Measurements from ENCODE around the gene DNMT3A. TPM values are rescaled to one million over a fixed set of nuclear protein-coding genes. Genes with fewer than 3 reads are reported as not detected.

The DNMT3A gene
- total and polyA plus RNA-seq, 4 donors = 33.7 to 52.3 (median 43.0) TPM

DNA sequence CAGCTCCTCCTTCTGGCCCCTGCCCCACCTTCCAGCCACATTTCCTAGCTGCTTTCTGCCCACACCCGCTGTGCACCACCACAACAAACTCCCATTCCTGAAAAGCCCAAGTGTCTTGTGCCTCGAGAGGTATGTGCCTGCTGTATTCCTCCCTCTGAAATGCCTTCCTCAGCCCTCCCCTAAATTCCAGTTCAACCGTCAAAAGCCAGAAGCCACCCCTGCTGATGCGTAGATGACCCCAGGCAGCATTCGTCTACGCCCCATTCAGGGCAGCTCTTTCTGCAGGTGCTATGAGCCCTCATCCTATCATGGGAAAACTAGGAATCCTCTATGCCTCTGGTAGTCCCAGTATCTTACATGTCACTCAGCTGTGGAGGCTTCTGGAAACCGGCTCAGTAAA, 71.7 kb downstream of the DNMT3A start:
- H3K36me3 ChIP-seq (ENCODE audit: control insufficient read depth, insufficient read depth, low read length) = peaks cover 69% of the 10 kb centered on the region
- H3K27me3 ChIP-seq (ENCODE audit: control insufficient read depth, insufficient read depth, low read length) = no peaks in the 10 kb centered on the region
- no peak for DNase-seq (ENCODE audit: low read depth in 4 of 6, low spot score in 6 of 6)
- H3K27ac ChIP-seq (ENCODE audit: low read depth, low read length) = no peak overlapping the region
- H3K4me1 ChIP-seq (ENCODE audit: control insufficient read depth, insufficient read depth, low read length) = peaks cover 17% of the 10 kb centered on the region
- H3K9me3 ChIP-seq (ENCODE audit: control insufficient read depth, insufficient read depth, low read length) = no peaks in the 10 kb centered on the region
- H3K4me3 ChIP-seq (ENCODE audit: low read depth, low read length) = no peak overlapping the region
- WGBS (ENCODE audit: insufficient coverage) = 59% methylated on average over 7 of the region's 7 CpGs

DNA sequence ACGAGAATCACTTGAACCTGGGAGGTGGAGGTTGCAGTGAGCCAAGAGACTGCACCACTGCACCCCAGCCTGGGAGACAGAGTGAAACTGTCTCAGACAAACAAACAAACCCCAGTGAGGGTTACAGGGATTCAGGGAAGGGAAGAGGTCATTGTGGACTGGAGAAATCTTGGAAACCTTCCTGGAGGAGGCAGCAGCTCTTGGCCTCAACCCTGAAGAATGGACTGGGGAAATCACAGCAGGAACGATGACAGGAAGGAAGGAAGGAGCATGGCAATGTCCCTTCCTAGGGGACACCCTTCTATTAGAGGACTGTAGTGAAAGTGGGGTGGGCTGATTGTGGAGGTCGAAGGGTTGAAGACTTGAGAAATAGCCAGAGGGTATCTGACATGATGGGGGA, 72.5 kb downstream of the DNMT3A start:
- H3K36me3 ChIP-seq (ENCODE audit: control insufficient read depth, insufficient read depth, low read length) = peaks cover 66% of the 10 kb centered on the region
- no peak overlapping the region for H3K27ac ChIP-seq (ENCODE audit: low read depth, low read length)
- no peak for DNase-seq (ENCODE audit: low read depth in 4 of 6, low spot score in 6 of 6)
- H3K9me3 ChIP-seq (ENCODE audit: control insufficient read depth, insufficient read depth, low read length) = no peaks in the 10 kb centered on the region
- WGBS (ENCODE audit: insufficient coverage) = 92% methylated on average over 3 of the region's 3 CpGs
- no peaks in the 10 kb centered on the region for H3K27me3 ChIP-seq (ENCODE audit: control insufficient read depth, insufficient read depth, low read length)
- H3K4me1 ChIP-seq (ENCODE audit: control insufficient read depth, insufficient read depth, low read length) = peaks cover 14% of the 10 kb centered on the region
- H3K4me3 ChIP-seq (ENCODE audit: low read depth, low read length) = no peak overlapping the region

DNA sequence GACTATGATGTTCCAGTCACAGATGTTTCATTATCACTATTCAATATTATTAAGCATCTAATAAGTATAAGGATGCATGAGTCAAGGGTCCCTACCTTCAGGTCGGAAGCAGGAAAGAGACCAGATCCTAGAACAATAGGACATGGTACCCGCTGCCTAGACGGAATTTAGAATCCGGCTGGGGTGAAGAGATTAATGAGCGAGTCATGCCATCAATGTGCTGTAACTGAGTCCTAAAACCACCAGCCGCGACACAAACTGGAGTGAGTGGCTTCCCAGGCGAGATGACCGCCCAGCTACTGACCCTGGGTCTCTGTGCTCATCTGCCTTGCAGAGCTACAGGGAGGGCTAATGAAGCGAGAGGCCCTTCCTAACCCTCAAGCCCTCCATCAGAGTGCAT, 73.6 kb downstream of the DNMT3A start:
- WGBS (ENCODE audit: insufficient coverage) = 77% methylated on average over 6 of the region's 10 CpGs
- Histone ChIP-seq H3K36me3 (ENCODE audit: control insufficient read depth, insufficient read depth, low read length) (peaks cover 58% of the 10 kb centered on the region), H3K27me3 (ENCODE audit: control insufficient read depth, insufficient read depth, low read length) (no peaks in the 10 kb centered on the region), H3K27ac (ENCODE audit: low read depth, low read length) (no peak overlapping the region), H3K9me3 (ENCODE audit: control insufficient read depth, insufficient read depth, low read length) (no peaks in the 10 kb centered on the region), H3K4me3 (ENCODE audit: low read depth, low read length) (no peak overlapping the region), H3K4me1 (ENCODE audit: control insufficient read depth, insufficient read depth, low read length) (peaks cover 14% of the 10 kb centered on the region)
- no peak for DNase-seq (ENCODE audit: low read depth in 4 of 6, low spot score in 6 of 6)

DNA sequence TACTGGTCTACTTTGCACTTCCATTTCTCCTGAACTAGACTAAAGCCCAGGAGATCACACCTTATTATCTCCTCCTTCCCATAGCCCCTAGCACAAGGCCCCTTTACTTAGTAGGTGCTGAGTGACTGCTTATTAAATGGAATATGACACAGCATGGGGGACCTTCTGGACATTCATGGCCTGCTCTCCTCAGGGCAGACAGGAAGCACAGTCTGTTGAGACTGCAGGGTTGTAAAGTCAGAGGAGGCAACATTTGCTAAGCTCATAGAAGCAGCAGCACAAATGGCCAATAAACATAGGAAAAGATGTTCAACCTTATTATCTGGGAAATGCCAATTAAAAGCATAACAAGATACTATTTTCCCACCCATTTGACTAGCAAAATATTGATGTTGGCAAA, 75.3 kb downstream of the DNMT3A start:
- Histone ChIP-seq H3K4me1 (ENCODE audit: control insufficient read depth, insufficient read depth, low read length) (peaks cover 14% of the 10 kb centered on the region), H3K36me3 (ENCODE audit: control insufficient read depth, insufficient read depth, low read length) (peaks cover 51% of the 10 kb centered on the region), H3K9me3 (ENCODE audit: control insufficient read depth, insufficient read depth, low read length) (no peaks in the 10 kb centered on the region), H3K27ac (ENCODE audit: low read depth, low read length) (no peak overlapping the region), H3K4me3 (ENCODE audit: low read depth, low read length) (no peak overlapping the region), H3K27me3 (ENCODE audit: control insufficient read depth, insufficient read depth, low read length) (no peaks in the 10 kb centered on the region)
- no peak for DNase-seq (ENCODE audit: low read depth in 4 of 6, low spot score in 6 of 6)

DNA sequence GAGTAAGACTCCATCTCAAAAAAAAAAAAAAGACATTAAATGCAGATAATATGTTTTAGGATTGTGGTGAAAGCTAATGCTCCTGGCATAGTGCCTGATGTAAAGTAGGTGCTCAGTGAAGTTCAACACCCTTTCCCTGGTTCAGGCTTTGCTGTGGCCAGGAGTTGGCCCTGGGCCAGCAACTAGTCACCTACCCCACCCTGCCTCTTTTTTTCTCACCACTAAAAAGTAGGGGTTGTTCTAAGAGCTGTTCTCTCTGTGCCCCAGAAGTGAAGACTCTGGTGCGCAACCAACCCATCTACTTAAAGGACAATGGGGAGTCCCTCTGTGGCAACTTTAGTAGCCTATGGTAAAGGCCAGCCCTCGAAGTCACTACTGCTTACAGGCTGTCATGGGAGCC, 75.9 kb downstream of the DNMT3A start:
- no CpG with 5 or more reads among the region's 2 CpGs for WGBS (ENCODE audit: insufficient coverage)
- H3K27me3 ChIP-seq (ENCODE audit: control insufficient read depth, insufficient read depth, low read length) = no peaks in the 10 kb centered on the region
- H3K4me3 ChIP-seq (ENCODE audit: low read depth, low read length) = no peak overlapping the region
- DNase-seq (ENCODE audit: low read depth in 4 of 6, low spot score in 6 of 6) = no peak
- H3K27ac ChIP-seq (ENCODE audit: low read depth, low read length) = no peak overlapping the region
- H3K4me1 ChIP-seq (ENCODE audit: control insufficient read depth, insufficient read depth, low read length) = peaks cover 14% of the 10 kb centered on the region
- H3K9me3 ChIP-seq (ENCODE audit: control insufficient read depth, insufficient read depth, low read length) = no peaks in the 10 kb centered on the region
- H3K36me3 ChIP-seq (ENCODE audit: control insufficient read depth, insufficient read depth, low read length) = peaks cover 46% of the 10 kb centered on the region

DNA sequence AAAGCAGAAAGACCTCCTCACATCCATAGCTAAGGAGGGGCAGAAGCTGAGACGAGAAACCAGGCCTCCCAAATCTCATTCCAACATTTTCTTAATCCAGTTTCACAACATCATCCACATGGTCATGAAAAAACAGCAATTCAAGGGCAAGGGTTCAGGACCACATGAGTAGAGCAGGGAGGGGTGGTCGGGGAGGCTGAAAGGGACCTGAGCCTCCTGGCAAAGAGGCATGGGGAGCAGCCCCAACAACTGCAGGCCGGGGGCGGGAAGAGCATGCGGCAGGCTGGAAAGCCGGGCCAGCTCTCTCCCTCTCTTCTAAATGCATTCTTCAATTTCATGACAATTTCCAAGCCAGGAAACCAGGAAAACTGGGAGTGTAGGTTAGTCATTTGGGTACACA, 76.7 kb downstream of the DNMT3A start:
- Histone ChIP-seq H3K27me3 (ENCODE audit: control insufficient read depth, insufficient read depth, low read length) (no peaks in the 10 kb centered on the region), H3K36me3 (ENCODE audit: control insufficient read depth, insufficient read depth, low read length) (peaks cover 42% of the 10 kb centered on the region), H3K9me3 (ENCODE audit: control insufficient read depth, insufficient read depth, low read length) (no peaks in the 10 kb centered on the region), H3K4me1 (ENCODE audit: control insufficient read depth, insufficient read depth, low read length) (peaks cover 14% of the 10 kb centered on the region), H3K4me3 (ENCODE audit: low read depth, low read length) (no peak overlapping the region), H3K27ac (ENCODE audit: low read depth, low read length) (no peak overlapping the region)
- DNase-seq (ENCODE audit: low read depth in 4 of 6, low spot score in 6 of 6) = no peak
- 63% methylated on average over 2 of the region's 6 CpGs for WGBS (ENCODE audit: insufficient coverage)

DNA sequence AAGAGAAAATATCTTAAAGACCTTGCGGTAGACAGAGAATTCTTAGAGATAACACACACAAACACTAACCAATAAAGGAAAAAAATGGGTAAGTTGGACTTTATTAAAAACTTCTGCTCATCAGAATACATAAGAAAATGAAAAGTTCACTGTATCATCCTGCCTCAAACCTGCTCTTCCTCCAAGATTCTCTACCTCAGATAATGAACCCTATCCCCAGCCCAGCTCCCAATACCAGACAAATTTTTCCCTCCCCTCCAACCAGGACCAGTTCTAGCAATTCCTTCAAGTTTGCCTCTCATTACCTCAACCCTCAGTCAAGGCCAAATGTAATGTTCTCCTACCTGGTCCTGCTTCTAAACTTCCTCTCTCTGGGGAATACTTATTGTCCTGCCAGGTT, 79.4 kb downstream of the DNMT3A start:
- WGBS (ENCODE audit: insufficient coverage) = no CpG with 5 or more reads among the region's 1 CpG
- H3K36me3 ChIP-seq (ENCODE audit: control insufficient read depth, insufficient read depth, low read length) = peaks cover 29% of the 10 kb centered on the region

DNA sequence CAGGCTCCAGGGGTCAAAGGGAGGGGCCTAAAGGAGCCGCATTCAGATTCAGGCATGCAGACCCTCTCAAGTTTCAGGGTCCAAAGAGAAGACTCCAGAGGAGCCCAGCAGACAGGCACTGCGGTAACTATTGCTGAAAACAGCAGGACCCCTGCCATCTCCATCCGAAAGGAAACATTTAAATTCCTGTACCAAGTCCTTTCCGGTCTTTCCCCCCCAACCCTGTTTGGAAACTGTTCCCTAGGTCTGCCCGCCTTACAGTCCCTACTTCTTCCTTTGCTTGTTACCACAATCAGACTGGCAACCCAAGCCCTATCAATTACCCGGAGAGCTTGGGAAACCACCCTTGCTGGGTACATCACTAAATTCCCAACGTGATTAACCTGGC, 82.0 kb downstream of the DNMT3A start:
- no peak overlapping the region for H3K27ac ChIP-seq (ENCODE audit: low read depth, low read length)
- 40% methylated on average over 7 of the region's 7 CpGs for WGBS (ENCODE audit: insufficient coverage)
- H3K4me3 ChIP-seq (ENCODE audit: low read depth, low read length) = no peak overlapping the region
- no peaks in the 10 kb centered on the region for H3K9me3 ChIP-seq (ENCODE audit: control insufficient read depth, insufficient read depth, low read length)
- peaks cover 29% of the 10 kb centered on the region for H3K4me1 ChIP-seq (ENCODE audit: control insufficient read depth, insufficient read depth, low read length)
- H3K36me3 ChIP-seq (ENCODE audit: control insufficient read depth, insufficient read depth, low read length) = peaks cover 32% of the 10 kb centered on the region
- H3K27me3 ChIP-seq (ENCODE audit: control insufficient read depth, insufficient read depth, low read length) = no peaks in the 10 kb centered on the region
- no peak for DNase-seq (ENCODE audit: low read depth in 4 of 6, low spot score in 6 of 6)

More for the DNA sequence above, 79.4 kb downstream of the DNMT3A start:
- no peaks in the 10 kb centered on the region for H3K27me3 ChIP-seq (ENCODE audit: control insufficient read depth, insufficient read depth, low read length)
- H3K4me3 ChIP-seq (ENCODE audit: low read depth, low read length) = no peak overlapping the region
- no peaks in the 10 kb centered on the region for H3K9me3 ChIP-seq (ENCODE audit: control insufficient read depth, insufficient read depth, low read length)
- no peak overlapping the region for H3K27ac ChIP-seq (ENCODE audit: low read depth, low read length)
- peaks cover 20% of the 10 kb centered on the region for H3K4me1 ChIP-seq (ENCODE audit: control insufficient read depth, insufficient read depth, low read length)
- DNase-seq (ENCODE audit: low read depth in 4 of 6, low spot score in 6 of 6) = no peak

DNA sequence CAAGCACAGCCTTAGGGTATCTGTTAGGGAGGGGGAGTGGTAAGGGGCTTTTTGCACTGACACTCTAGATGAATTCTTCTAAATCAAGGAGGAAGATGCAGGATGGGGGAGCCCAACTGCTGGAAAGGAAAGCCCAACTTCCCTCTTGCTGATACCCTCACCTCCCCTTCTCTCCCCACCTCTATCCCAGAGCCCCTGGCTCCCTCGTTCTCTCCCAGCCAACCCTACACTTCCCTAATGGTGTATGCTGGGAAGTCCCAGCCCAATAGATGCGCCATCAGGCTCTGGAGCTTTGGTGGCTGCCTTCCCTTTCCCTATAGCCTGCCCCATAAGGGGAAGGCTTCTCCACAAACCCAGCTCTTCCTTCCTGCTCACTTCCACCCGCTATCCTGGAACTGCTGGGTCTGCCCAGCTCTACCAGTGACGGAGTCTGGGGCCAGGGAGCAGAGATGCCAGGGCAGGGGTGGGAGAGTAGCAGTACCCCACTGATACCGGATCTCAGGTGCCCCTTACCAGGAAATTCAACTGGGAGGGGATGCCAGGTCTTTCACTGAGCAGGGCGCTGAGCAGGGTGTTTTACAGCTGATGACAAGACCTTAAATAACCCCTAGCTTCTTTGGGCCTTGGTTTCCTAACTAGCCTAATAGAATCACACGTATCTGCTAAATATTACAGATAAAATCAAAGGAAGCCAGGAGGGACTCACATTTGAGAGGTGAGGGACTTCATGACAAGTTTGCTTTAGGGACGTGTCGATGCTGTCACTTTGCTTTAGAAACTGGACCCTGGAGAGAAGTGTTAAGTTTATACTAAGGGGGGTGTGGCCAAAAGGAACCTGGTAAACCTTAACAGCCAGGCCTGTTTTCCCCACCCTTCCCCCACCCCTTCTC, 82.6 kb downstream of the DNMT3A start:
- H3K36me3 ChIP-seq (ENCODE audit: control insufficient read depth, insufficient read depth, low read length) = peaks cover 35% of the 10 kb centered on the region
- peaks cover 29% of the 10 kb centered on the region for H3K4me1 ChIP-seq (ENCODE audit: control insufficient read depth, insufficient read depth, low read length)
- 63% methylated on average over 2 of the region's 9 CpGs for WGBS (ENCODE audit: insufficient coverage)
- no peak overlapping the region for H3K4me3 ChIP-seq (ENCODE audit: low read depth, low read length)
- no peak overlapping the region for H3K27ac ChIP-seq (ENCODE audit: low read depth, low read length)
- no peaks in the 10 kb centered on the region for H3K9me3 ChIP-seq (ENCODE audit: control insufficient read depth, insufficient read depth, low read length)
- DNase-seq (ENCODE audit: low read depth in 4 of 6, low spot score in 6 of 6) = no peak
- no peaks in the 10 kb centered on the region for H3K27me3 ChIP-seq (ENCODE audit: control insufficient read depth, insufficient read depth, low read length)
